Fibroblast of skin of right biceps (primary cell): Measurements from ENCODE around the gene GPHN.
"Not testable (repeated sequence)": the region's sequence is repeated elsewhere in the genome, so short reads cannot be mapped to it uniquely, and the experiment has no call there.

ENCODE experiments used
- DNase-seq: peaks from one replicate; pipeline ENCODE4 v3.0.0-alpha.2; 2013

GPHN gene

DNA sequence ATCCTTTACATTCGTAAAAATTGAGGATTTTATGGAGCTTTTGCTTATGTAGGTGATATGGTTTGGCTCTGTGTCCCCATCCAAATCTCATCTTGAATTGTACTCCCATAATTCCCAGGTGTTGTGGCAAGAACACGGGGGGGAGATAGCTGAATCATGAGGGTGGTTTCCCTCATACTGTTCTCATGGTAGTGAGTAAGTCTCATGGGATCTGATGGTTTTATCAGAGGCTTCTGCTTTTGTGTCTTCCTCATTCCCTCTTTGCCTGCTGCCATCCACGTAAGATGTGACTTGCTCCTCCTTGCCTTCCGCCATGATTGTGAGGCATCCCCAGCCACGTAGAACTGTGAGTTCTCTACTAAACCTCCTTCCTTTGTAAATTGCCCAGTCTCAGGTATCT lies 5.1 kb upstream of the GPHN start:
- not testable (repeated sequence) for DNase-seq

DNA sequence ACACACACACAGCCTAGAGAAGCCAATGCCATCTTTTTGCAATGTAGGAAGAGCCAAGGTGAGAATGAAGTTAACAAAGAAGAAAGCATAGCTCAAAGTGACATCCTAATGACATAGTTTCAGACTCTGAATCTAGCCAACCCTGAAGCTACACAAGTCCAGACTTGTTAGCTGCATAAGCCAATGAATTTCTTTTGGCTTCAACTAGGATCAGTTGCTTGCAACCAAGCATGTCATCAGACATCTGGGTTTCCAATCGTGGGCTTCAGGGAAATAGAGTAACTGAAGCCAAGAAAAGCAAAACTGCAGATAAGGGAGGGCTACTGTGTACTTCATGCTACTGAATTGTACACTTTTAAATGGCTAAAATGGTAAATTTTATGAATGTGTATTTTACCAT lies 4.4 kb upstream of the GPHN start:
- no peak for DNase-seq

DNA sequence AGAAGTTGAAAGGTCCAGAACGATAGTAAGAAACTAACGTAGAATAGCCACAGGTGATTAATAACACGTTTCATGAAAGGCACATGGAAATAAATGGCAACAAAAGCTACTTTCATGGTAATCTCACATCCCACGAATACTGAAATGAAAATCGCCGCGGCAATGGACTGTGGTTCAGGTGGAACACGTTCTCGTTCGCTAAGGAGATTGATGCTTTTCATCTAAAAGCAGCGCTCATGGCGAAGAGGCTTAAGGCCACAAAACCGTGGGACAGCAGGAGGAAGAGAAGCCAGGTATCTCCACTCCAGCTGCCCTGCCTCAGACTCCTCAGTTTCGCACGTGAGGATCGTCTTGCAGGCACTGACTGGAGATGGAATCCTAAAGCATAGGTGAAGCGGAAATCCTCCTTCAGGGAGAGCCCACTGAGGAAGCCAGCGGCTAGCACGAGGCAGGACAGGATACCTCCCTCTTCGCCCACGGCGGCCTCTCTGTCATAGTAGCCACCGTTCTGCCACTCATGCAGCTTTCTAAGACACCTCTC lies 696 bp upstream of the GPHN start:
- DNase-seq: no peak

- no peak for DNase-seq
These were observed 549 bp downstream of the GPHN start for GRCh38 chr14:66508547-66508845.

DNA sequence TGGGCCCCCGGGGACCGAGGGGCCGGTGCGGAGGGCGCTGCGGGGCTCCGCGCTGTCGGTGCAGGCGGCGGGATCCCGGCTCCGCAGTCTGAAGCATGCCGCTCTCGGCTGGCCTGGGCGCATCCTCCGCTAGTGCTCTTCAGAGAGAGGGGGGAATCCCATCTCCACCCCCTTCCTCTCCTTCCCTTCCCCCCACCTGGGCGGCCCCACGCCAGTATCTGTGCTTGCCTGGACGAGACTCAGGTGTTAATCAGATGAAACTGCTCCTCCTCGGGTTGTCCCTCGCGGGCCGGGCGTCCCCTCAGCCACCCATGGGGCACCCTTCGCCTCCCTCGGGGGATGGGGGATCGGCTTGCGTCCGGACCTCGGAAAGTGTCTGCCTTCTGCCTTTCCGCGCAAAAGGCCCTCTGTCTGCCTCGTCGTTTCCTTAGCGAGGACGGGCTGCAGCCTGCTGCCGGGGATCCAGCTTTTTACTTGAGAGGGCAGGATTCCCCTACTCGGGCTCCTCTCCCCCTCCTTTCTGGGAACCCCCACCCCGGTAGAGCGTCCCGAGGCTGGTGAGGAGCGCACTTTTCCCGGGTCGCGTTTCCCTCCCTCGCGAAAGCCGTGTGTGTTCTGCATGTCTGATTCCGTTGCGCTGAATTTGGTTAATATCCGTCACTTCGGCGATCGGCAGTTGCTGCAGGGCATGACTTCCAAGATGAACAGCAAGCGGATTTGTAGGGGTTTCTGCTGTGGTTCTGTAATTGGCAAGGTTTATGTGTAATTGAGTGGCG lies 1.1 kb downstream of the GPHN start:
- DNase-seq: peak; percentile 15

DNA sequence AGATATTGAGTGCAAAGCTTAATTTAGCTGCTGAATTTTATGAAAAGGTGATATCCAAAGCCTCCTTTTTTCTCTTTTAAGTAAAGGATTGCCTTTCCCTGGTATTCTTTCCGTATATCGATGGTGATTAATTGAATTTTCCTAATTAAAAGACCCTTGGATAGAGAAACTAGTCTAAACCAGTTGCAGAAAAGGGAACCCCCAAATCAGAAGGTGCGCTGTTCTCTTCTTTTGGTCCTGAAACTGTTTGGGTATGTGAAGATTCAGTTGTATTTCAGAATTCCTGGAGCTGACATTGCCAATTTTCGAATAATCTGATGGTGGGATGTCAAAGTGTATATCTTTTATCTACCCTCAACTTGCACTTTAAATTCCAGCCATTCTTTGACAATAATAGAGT lies 1.9 kb downstream of the GPHN start:
- no peak for DNase-seq

GRCh38 chr14:66511849-66512248 lies 3.9 kb downstream of the GPHN start:
- no peak for DNase-seq

DNA sequence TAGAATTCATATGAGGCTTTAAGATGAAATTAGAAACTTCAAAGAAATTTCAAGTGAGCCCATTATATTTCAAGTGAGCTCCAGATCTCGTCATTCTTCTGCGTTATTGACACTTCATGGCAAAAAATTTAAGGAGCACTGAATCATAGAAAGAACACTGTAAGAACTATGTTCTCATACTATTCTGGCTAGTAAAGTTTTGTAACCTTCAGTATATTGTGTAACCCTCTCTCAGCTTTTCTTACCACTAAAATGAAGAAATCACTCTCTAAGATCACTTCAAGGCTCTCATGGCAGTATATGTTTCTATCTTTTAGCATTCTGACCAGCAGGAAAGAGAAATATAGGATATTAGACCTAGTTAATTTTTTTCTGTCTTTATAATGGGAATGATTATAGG lies 6.3 kb downstream of the GPHN start:
- no peak for DNase-seq

DNA sequence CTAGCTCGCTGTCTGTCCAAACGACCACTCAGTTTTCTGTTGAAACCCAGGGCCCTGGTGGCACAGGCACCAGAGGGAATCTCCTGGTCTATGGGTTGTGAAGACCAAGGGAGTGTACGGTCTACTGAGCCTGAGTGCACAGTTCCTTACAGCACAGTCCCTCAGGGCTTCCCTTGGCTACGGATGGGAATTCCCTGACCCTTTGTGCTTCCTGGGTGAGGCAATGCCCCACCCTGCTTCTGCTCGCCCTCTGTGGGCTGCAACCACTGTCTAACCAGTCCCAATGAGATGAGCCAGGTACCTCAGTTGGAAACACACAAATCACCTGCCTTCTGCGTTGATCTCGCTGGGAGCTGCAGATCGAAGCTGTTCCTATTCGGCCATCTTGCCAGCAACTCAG lies 22.6 kb downstream of the GPHN start:
- no peak for DNase-seq

DNA sequence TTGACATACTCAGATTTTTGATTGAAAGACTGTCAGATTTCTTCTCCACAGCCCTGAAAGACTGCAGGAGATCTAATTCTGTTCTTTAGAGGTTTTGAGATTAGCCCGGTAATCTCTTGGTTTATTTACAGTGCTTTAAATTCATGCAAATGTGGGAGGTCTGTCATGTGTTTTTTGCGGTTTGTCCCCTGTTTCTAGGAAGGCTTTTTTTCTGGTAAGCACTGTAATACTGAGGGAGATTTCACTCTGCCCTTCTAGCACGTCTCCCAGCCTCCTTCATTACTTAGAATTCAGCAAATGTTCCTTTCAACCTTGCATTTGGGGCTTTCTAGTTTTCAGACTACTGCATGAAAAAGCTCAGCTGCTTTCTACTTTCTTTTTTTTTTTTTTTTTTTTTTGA lies 31.1 kb downstream of the GPHN start:
- DNase-seq: no peak

DNA sequence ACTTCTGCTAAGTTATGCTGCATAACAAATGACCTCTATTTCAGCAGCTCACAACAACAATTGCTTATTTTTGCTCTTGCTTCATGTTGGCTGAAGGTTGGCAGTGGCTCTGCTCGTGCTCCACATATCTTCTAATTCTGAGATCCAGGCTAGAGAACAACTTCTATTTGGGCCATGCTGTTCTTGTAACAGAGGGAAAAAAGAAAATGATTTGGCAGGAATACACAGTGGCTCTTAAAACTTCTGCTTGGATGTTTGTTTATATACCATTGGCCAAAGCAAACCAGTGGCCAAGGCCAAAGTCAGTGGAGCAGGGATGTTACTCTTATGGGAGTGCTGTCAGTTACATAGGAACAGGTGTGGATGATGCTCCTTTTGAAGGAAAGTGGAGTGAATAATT lies 32.1 kb downstream of the GPHN start:
- no peak for DNase-seq

GRCh38 chr14:66541627-66542026 lies 33.7 kb downstream of the GPHN start:
- no peak for DNase-seq

GRCh38 chr14:66543996-66544395 lies 36.0 kb downstream of the GPHN start:
- no peak for DNase-seq

DNA sequence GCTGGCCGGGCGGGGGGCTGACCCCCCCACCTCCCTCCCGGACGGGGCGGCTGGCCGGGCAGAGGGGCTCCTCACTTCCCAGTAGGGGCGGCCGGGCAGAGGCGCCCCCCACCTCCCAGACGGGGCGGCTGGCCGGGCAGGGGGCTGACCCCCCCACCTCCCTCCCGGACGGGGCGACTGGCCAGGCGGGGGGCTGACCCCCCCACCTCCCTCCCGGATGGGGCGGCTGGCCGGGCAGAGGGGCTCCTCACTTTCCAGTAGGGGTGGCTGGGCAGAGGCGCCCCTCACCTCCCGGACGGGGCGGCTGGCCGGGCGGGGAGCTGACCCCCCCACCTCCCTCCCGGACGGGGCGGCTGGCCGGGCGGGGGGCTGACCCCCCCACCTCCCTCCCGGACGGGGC lies 37.2 kb downstream of the GPHN start:
- DNase-seq: not testable (repeated sequence)

DNA sequence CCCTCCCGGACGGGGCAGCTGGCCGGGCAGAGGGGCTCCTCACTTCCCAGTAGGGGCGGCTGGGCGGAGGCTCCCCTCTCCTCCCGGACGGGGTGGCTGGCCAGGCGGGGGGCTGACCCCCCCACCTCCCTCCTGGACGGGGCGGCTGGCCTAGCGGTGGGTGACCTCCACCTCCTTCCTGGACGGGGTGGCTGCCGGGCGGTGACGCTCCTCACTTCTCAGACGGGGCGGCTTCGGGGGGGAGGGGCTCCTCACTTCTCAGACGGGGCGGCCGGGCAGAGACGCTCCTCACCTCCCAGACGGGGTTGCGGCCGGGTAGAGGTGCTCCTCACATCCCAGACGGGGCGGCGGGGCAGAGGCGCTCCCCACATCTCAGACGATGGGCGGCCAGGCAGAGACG lies 37.8 kb downstream of the GPHN start:
- not testable (repeated sequence) for DNase-seq

DNA sequence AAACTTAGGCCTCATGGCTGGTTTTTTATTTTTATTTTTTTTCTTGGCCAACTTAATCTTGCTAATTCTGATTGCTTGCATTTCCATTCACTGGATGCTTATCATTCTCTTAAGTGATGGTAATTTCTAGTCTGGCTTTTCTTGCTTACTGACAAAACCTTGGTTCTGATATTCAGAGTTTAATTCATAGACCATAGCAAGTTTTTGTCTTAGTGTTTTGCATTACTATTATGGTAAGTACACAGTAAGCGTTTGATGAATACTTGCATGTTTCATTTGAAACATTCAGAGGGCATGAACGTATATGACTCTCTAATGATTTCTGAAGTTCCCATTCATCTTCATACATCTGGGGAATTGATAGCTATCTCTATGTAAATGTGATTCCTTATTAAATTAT lies 55.8 kb downstream of the GPHN start:
- no peak for DNase-seq

GRCh38 chr14:66568220-66568619 lies 60.3 kb downstream of the GPHN start:
- DNase-seq: no peak

- DNase-seq: peak; percentile 2
These were observed 64.9 kb downstream of the GPHN start for GRCh38 chr14:66572826-66573225.

DNA sequence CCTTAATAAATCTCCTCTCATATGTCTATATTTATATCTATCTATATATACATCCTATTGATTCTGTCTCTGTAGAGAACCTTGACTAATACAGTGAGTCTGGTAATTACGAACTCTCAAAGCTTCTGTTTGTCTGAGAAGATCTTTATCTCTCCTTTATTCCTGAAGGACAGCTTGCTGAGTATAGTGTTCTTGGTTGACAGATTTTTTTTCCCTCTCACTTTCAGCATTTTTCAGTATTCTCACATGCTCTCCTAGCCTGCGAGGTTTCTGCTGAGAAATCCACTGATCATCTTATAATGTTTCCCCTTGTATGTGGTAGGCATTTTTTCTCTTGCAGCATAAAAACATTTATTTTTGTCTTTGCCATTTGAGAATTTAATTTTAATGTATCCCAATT lies 67.1 kb downstream of the GPHN start:
- no peak for DNase-seq

- DNase-seq: no peak
These were observed 68.0 kb downstream of the GPHN start for GRCh38 chr14:66575939-66576338.

GRCh38 chr14:66587753-66588152 lies 79.8 kb downstream of the GPHN start:
- DNase-seq: not testable (repeated sequence)

DNA sequence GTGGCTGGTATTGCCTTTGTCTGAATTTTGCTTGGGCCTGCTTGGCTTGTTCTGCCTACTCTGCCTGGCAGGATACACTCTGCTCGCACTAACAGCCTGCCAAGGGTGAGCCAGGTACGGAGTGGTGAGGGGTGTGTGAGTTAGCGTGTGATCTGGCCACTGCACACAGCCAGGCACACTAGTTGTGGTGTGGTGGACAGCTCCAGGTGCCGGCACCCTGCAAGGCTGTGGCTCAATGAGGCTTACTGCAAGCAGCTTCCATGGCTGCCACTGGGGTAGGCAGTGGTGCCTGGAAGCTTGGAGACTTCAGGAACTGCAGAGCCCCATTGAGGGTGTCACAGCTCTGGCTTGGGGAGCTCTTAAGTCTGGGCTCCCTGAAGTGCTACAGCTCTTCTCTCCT lies 87.4 kb downstream of the GPHN start:
- DNase-seq: no peak

DNA sequence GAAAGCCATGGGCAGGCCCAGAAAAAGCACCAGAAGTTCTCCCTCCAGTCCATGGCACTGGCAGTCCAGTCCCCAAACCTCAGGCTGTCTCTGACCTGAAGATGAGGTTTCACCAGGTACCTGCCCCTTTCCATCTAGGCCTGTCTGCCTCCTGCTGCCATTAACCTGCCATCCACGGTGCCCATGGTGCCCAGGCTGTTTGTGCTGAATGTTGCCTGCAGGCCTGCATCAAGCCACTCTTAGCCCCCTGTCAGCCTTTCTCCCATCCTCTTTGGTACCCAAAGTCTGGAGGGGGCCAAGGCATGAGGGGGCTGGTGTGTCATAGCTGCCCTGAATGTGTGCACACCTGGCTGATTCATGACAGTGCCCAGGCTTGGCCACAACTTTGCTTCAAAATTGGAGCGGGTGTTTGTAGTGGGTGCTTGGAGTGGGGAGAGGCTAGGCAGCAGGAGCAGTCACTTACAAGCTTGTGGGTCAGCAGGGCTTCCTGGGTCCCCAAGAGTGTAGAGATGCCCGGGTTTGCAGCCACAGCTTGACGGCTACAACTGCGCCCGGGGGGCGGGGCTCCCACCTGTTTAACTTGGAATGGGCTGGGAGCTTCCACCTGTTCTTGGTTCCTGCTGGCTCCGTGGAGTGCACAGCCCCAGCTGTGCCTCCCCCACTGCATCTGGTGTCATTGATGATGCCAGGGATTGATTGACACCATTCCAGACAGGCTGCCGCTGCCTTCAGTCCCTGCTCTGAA lies 88.5 kb downstream of the GPHN start:
- no peak for DNase-seq

DNA sequence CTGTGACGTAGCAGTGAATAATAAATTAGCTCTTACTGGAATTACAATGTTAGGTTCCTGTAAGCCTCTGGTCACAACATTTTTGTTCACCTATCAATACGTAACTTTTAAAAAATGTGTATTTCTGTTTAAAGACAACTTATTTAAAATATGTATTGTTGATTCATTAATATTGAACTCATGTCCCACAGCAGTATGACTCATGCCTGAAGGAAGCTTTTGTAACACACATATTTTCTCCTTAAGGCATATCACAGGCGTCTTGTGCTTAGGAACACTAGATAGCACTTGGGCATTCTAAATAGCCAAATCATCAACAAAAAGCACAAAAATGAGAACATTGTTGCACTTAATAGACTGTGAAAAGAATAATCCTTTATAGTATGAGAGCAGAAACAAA lies 92.5 kb downstream of the GPHN start:
- peak; percentile 30 for DNase-seq
